Measurements from ENCODE around the gene SFXN4. TPM values are rescaled to one million over a fixed set of nuclear protein-coding genes. Genes with fewer than 3 reads are reported as not detected.

The SFXN4 gene
- total and polyA plus RNA-seq, 2 of the 13 experiments (the other 11 are each of a cell fraction or from before 2014, with no cell fraction given): 47.7 to 64.9 TPM

DNA sequence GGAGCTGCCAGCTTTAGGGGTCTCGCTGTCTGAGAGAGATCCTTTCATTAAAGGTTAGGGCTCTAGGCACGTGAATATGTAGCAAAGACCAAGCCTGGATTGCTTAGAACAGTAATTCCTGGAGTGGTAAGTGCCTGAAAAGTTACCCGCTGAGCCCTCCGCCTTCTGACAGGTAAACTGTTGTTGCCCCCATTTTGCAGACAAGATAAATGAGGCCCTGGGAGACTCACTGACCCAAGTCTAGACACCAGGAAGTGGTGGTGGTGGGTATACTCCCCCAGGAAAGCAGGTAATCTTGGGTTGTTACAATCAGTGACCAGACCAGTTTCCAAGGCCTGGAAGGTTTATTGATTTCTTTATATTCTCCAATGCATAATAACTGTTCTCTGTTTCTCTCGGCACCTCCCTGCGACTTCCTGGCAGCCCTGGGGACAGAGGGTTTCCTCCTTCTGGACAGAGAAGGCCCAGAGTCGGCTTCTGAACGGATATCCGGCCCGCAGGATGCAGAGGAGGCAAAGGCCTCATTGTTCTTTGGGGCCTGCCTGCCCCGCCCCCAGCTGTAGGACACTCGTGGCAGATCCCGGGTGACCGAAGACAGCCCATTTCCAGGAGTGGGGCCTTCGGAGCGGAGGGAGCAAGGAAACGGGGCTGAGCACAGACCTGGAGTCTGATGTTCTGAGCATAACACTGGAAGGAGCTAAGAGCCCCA is 40.5 kb upstream of the SFXN4 start (continued):
- TF ChIP-seq, protein P1, sequence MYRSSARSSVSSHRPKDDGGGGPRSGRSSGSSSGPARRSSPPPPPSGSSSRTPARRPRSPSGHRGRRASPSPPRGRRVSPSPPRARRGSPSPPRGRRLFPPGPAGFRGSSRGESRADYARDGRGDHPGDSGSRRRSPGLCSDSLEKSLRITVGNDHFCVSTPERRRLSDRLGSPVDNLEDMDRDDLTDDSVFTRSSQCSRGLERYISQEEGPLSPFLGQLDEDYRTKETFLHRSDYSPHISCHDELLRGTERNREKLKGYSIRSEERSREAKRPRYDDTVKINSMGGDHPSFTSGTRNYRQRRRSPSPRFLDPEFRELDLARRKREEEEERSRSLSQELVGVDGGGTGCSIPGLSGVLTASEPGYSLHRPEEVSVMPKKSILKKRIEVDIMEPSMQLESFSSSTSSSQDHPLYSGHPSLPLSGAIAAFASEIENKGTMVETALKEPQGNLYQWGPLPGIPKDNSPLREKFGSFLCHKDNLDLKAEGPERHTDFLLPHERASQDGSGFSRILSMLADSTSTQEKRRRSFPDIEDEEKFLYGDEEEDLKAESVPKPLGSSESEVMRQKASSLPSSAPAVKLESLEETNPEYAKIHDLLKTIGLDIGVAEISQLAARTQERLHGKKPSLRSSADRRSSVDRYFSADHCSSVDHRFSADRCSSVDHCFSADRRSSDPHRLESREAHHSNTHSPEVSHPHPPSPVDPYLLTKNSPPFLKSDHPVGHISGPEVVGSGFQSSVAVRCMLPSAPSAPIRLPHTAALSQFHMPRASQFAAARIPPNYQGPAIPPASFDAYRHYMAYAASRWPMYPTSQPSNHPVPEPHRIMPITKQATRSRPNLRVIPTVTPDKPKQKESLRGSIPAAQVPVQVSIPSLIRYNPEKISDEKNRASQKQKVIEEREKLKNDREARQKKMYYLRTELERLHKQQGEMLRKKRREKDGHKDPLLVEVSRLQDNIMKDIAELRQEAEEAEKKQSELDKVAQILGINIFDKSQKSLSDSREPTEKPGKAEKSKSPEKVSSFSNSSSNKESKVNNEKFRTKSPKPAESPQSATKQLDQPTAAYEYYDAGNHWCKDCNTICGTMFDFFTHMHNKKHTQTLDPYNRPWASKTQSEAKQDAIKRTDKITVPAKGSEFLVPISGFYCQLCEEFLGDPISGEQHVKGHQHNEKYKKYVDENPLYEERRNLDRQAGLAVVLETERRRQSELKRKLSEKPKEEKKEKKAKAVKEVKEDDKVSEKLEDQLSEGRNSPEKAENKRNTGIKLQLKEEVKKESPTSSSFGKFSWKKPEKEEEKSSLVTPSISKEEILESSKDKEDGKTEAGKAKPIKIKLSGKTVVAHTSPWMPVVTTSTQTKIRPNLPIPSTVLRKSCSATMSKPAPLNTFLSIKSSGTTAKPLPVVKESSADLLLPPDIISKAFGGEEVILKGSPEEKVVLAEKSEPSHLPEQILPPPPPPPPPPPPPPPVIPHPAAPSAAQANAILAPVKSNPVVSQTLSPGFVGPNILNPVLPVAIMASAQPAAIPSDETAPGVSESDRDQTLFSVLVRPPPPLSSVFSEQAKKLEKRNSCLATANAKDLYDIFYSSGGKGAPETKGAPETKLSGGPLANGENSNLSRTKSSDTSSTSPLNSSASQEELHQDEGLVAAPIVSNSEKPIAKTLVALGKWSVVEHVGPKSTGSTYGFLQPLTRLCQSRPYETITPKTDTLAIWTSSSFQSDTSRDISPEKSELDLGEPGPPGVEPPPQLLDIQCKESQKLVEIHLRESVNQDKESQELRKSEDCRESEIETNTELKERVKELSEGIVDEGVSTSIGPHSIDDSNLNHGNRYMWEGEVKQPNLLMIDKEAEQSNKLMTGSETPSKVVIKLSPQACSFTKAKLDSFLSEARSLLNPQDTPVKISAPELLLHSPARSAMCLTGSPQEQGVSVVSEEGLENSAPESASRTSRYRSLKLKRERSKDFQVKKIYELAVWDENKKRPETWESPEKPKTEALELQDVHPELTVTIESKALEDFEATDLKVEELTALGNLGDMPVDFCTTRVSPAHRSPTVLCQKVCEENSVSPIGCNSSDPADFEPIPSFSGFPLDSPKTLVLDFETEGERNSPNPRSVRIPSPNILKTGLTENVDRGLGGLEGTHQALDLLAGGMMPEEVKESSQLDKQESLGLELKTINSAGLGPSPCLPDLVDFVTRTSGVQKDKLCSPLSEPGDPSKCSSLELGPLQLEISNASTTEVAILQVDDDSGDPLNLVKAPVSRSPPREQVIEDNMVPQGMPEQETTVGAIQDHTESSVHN (CRISPR knock-in tag; IDR thresholded peaks at IDR 0.05): no peak
- TF ChIP-seq ZNF577 (CRISPR knock-in tag; IDR thresholded peaks at IDR 0.05; ENCODE audit: borderline replicate concordance, low read depth) (no peak), ZFX (CRISPR knock-in tag; IDR thresholded peaks at IDR 0.05; ENCODE audit: low read depth) (peak; percentile 98), HDAC2 (CRISPR knock-in tag; IDR thresholded peaks at IDR 0.05) (peak; percentile 50; the same call in 1 of the 2 replicates), RBM39 (IDR thresholded peaks at IDR 0.05; ENCODE audit: low read depth, low read length, poor library complexity, severe bottlenecking) (no peak), NFKBIZ (CRISPR knock-in tag; IDR thresholded peaks at IDR 0.05) (no peak; the same call in 1 of the 2 replicates), ZNF317 (CRISPR knock-in tag; IDR thresholded peaks at IDR 0.05) (0 out of 2 replicates have a peak, but pooled peaks have one; percentile 45), ZNF629 (CRISPR knock-in tag; conservative IDR thresholded peaks at IDR 0.05) (peak; percentile 98), ZFP36L2 (CRISPR knock-in tag; IDR thresholded peaks at IDR 0.05) (no peak), FOXA3 (CRISPR knock-in tag; IDR thresholded peaks at IDR 0.05) (no peak), IRF2 (CRISPR knock-in tag; IDR thresholded peaks at IDR 0.05) (no peak), MBNL3 (CRISPR knock-in tag; conservative IDR thresholded peaks at IDR 0.05) (no peak), ZNF773 (CRISPR knock-in tag; IDR thresholded peaks at IDR 0.05; ENCODE audit: borderline replicate concordance) (no peak), ZNF567 (CRISPR knock-in tag; IDR thresholded peaks at IDR 0.05; ENCODE audit: borderline replicate concordance) (no peak)
- TF ChIP-seq, protein P2, sequence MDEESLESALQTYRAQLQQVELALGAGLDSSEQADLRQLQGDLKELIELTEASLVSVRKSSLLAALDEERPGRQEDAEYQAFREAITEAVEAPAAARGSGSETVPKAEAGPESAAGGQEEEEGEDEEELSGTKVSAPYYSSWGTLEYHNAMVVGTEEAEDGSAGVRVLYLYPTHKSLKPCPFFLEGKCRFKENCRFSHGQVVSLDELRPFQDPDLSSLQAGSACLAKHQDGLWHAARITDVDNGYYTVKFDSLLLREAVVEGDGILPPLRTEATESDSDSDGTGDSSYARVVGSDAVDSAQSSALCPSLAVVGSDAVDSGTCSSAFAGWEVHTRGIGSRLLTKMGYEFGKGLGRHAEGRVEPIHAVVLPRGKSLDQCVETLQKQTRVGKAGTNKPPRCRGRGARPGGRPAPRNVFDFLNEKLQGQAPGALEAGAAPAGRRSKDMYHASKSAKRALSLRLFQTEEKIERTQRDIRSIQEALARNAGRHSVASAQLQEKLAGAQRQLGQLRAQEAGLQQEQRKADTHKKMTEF (CRISPR knock-in tag; IDR thresholded peaks at IDR 0.05): peak; percentile 55; the same call in 1 of the 2 replicates
- TF ChIP-seq, protein P3, sequence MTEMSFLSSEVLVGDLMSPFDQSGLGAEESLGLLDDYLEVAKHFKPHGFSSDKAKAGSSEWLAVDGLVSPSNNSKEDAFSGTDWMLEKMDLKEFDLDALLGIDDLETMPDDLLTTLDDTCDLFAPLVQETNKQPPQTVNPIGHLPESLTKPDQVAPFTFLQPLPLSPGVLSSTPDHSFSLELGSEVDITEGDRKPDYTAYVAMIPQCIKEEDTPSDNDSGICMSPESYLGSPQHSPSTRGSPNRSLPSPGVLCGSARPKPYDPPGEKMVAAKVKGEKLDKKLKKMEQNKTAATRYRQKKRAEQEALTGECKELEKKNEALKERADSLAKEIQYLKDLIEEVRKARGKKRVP (CRISPR knock-in tag; IDR thresholded peaks at IDR 0.05): no peak
